Keratinocyte (primary cell): Measurements from ENCODE around the gene NEXN. TPM values are rescaled to one million over a fixed set of nuclear protein-coding genes. Genes with fewer than 3 reads are reported as not detected.
A peak's percentile ranks its signal among the peaks of the same experiment; 100 is the strongest.

Source experiments
- DNase-seq: peaks from one replicate; pipeline ENCODE4 v3.0.0-alpha.2; 2011; ENCODE audit warnings: low read depth, missing footprints, low spot score
- FAIRE-seq: peaks from 2 replicates; lab custom pipeline; 2011; peaks lifted over from hg19 to GRCh38; lab: Jason Lieb, UNC
- H2AFZ ChIP-seq: 2 replicates; pipeline ENCODE4 v1.6.0; 2012; ENCODE audit warnings: low read length, control low read depth, inconsistent platforms; ENCODE audit not compliant: control insufficient read depth
- H3K27ac ChIP-seq: 2 replicates; pipeline ENCODE4 v1.5.1; 2011; ENCODE audit warnings: low read length; ENCODE audit not compliant: control insufficient read depth, insufficient read depth
- H3K27me3 ChIP-seq: 3 replicates; pipeline ENCODE4 v1.6.0; 2011; ENCODE audit warnings: low read length; ENCODE audit not compliant: control insufficient read depth, insufficient read depth; ENCODE audit errors: extremely low read depth
- H3K36me3 ChIP-seq, 2 experiments: 2 replicates in 1 of 2; 3 replicates in 1 of 2; pipeline ENCODE4 v1.5.1; 2011; ENCODE audit warnings: low read length in 2 of 2, mild to moderate bottlenecking in 1 of 2; ENCODE audit not compliant: control insufficient read depth in 2 of 2, insufficient read depth in 2 of 2; ENCODE audit errors: extremely low read depth in 1 of 2
- H3K4me1 ChIP-seq: 3 replicates; pipeline ENCODE4 v1.5.1; 2011; ENCODE audit warnings: low read length; ENCODE audit not compliant: control insufficient read depth, insufficient read depth; ENCODE audit errors: extremely low read depth
- H3K4me2 ChIP-seq: 3 replicates; pipeline ENCODE4 v1.6.0; 2011; ENCODE audit warnings: low read depth, low read length; ENCODE audit not compliant: control insufficient read depth, insufficient read depth; ENCODE audit errors: extremely low read depth
- H3K4me3 ChIP-seq, 3 experiments: fragments of 200-600 bp in 1 of 3; sonication (generic) in 1 of 3; 2 replicates in 2 of 3; 3 replicates in 1 of 3; pipeline ENCODE4 v1.5.1; 2011 to 2016; ENCODE audit warnings: low read length in 3 of 3, mild to moderate bottlenecking in 3 of 3, control low read depth in 2 of 3, inconsistent platforms in 1 of 3, low read depth in 1 of 3, mixed read lengths in 1 of 3, mixed run types in 1 of 3, moderate library complexity in 1 of 3; ENCODE audit not compliant: control insufficient read depth in 2 of 3, insufficient read depth in 2 of 3; ENCODE audit errors: extremely low read depth in 1 of 3
- H3K79me2 ChIP-seq: 2 replicates; pipeline ENCODE4 v1.6.0; 2012; ENCODE audit warnings: low read length; ENCODE audit not compliant: control insufficient read depth, insufficient read depth
- H3K9ac ChIP-seq: 3 replicates; pipeline ENCODE4 v1.6.0; 2011; ENCODE audit warnings: low read length; ENCODE audit not compliant: control insufficient read depth, insufficient read depth; ENCODE audit errors: extremely low read depth
- H3K9me1 ChIP-seq: 3 replicates; pipeline ENCODE4 v1.6.0; 2011; ENCODE audit warnings: low read length; ENCODE audit not compliant: control insufficient read depth, insufficient read depth; ENCODE audit errors: extremely low read depth
- H3K9me3 ChIP-seq: 2 replicates; pipeline ENCODE4 v1.5.1; 2012; ENCODE audit warnings: low read depth, low read length; ENCODE audit not compliant: control insufficient read depth
- H4K20me1 ChIP-seq: 3 replicates; pipeline ENCODE4 v1.6.0; 2011; ENCODE audit warnings: low read length; ENCODE audit not compliant: control insufficient read depth, insufficient read depth; ENCODE audit errors: extremely low read depth
- EZH2 ChIP-seq: IDR thresholded peaks from one replicate; pipeline ENCODE4 v1.6.1; 2012; ENCODE audit warnings: inconsistent platforms, mild to moderate bottlenecking, low read length, moderate library complexity
- dilution Hi-C: fragments of 300-500 bp; cut with MboI; formaldehyde crosslinking; loops from one replicate; pipeline ENCODE4 v1.7.0; 2020; ENCODE audit warnings: low sequenced_read_pairs; ENCODE audit not compliant: extremely low pct_ligation_motif_present
- polyA plus RNA-seq, 5 experiments: library from polyadenylated mRNA; depleted of rRNA in 3 of 5; stranded (reverse) in 3 of 5; stranded (forward) in 1 of 5; unstranded in 1 of 5; fragments of >200 nt; gene quantifications; 1 replicate in 1 of 5; 2 replicates in 3 of 5; 3 replicates in 1 of 5; pipeline versions ENCODE4 v1.2.1 to v1.2.3, GENCODE V29; 2011 to 2012; ENCODE audit warnings: missing spikeins in 2 of 5, low read depth in 1 of 5, low replicate concordance in 1 of 5
- TF ChIP-seq, protein P1 (sequence below), 3 experiments: IDR thresholded peaks in 1 of 3; conservative IDR thresholded peaks in 1 of 3; optimal IDR thresholded peaks in 1 of 3; 2 replicates in 2 of 3; 3 replicates in 1 of 3; pipeline versions ENCODE3 to v1.5.1; 2011; ENCODE audit warnings: low read length in 3 of 3, mild to moderate bottlenecking in 3 of 3, moderate library complexity in 2 of 3, control low read depth in 1 of 3, inconsistent platforms in 1 of 3; ENCODE audit not compliant: insufficient read depth in 2 of 3; ENCODE audit errors: extremely low read depth in 1 of 3

Gene NEXN
- polyA plus RNA-seq, 1 donor (not counting 4 experiments of a cell fraction or from before 2014, with no cell fraction given), result 2.3 TPM

- H3K36me3 ChIP-seq, result peaks cover 4 to 8% of the 10 kb centered on the region in 2 experiments
- H3K79me2 ChIP-seq, result peaks cover 92% of the 10 kb centered on the region
- no peak for TF ChIP-seq EZH2
- TF ChIP-seq, protein P1, sequence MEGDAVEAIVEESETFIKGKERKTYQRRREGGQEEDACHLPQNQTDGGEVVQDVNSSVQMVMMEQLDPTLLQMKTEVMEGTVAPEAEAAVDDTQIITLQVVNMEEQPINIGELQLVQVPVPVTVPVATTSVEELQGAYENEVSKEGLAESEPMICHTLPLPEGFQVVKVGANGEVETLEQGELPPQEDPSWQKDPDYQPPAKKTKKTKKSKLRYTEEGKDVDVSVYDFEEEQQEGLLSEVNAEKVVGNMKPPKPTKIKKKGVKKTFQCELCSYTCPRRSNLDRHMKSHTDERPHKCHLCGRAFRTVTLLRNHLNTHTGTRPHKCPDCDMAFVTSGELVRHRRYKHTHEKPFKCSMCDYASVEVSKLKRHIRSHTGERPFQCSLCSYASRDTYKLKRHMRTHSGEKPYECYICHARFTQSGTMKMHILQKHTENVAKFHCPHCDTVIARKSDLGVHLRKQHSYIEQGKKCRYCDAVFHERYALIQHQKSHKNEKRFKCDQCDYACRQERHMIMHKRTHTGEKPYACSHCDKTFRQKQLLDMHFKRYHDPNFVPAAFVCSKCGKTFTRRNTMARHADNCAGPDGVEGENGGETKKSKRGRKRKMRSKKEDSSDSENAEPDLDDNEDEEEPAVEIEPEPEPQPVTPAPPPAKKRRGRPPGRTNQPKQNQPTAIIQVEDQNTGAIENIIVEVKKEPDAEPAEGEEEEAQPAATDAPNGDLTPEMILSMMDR (optimal IDR thresholded peaks at IDR 0.05 in 1 of 3, IDR thresholded peaks at IDR 0.05 in 1 of 3, conservative IDR thresholded peaks at IDR 0.05 in 1 of 3; ENCODE audit: extremely low read depth in 1 of 3, insufficient read depth in 2 of 3, low read length in 3 of 3), result no peak
- H3K9me3 ChIP-seq, result no peaks in the 10 kb centered on the region
- H3K4me1 ChIP-seq, result peaks cover 20% of the 10 kb centered on the region
- H3K9ac ChIP-seq, result peak overlapping the region; percentile 100
- H3K9me1 ChIP-seq, result peaks cover 2% of the 10 kb centered on the region
- H3K27ac ChIP-seq, result peak overlapping the region; percentile 26
- DNase-seq, result no peak
- dilution Hi-C loops, result no loop called here
- H3K27me3 ChIP-seq, result no peaks in the 10 kb centered on the region
- FAIRE-seq, result no peak
- H3K4me2 ChIP-seq, result peak overlapping the region; percentile 90
- H3K4me3 ChIP-seq, result peak overlapping the region; percentile 55 to 93 (median 90)
- no peak overlapping the region for H2AFZ ChIP-seq
- peaks cover 42% of the 10 kb centered on the region for H4K20me1 ChIP-seq
These were observed 88.1 kb downstream of the NEXN start for GRCh38 chr1:77976433-77977076.

DNA sequence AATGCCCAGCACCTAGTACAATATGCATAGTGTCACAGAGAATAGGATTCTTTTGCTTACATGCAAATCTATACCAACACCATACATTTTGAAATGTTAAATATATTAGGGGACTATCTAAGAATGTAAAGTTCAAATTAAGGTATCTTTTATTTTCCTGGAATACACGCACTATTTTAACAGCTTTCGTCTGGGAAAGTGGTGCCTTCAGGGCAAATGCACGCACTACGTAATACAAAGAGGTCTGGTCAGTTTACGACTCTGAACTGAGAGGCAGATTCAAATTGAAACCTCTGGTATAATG, 89.5 kb downstream of the NEXN start:
- Histone ChIP-seq H3K27ac (peak overlapping the region; percentile 100), H3K4me3 (peak overlapping the region; percentile 55 to 93 (median 90)), H3K36me3 (peaks cover 4 to 8% of the 10 kb centered on the region in 2 experiments), H2AFZ (no peak overlapping the region), H3K79me2 (peaks cover 86% of the 10 kb centered on the region), H4K20me1 (peaks cover 34% of the 10 kb centered on the region), H3K27me3 (no peaks in the 10 kb centered on the region), H3K4me1 (peaks cover 20% of the 10 kb centered on the region), H3K9me1 (peaks cover 2% of the 10 kb centered on the region), H3K4me2 (peak overlapping the region; percentile 90), H3K9me3 (no peaks in the 10 kb centered on the region), H3K9ac (peak overlapping the region; percentile 100)
- TF ChIP-seq, protein P1 (optimal IDR thresholded peaks at IDR 0.05 in 1 of 3, IDR thresholded peaks at IDR 0.05 in 1 of 3, conservative IDR thresholded peaks at IDR 0.05 in 1 of 3; ENCODE audit: extremely low read depth in 1 of 3, insufficient read depth in 2 of 3, low read length in 3 of 3), result no peak
- no peak for TF ChIP-seq EZH2
- no peak for DNase-seq
- dilution Hi-C loops, result no loop called here
- no peak for FAIRE-seq
